HepG2 (cell line): Measurements from ENCODE around the gene ANO6. TPM values are rescaled to one million over a fixed set of nuclear protein-coding genes. Genes with fewer than 3 reads are reported as not detected.

ENCODE experiments used
- ATAC-seq: fragments of 200-7000 bp; cut with Tn5 transposase; 3 replicates; pipeline ENCODE4 v1.9.1; 2020; ENCODE audit warnings: mild to moderate bottlenecking, moderate library complexity
- BruUV-seq: library from RNA; stranded (reverse); fragments of 400-500 nt; replicated peaks from 2 replicates; lab custom pipeline; 2021; lab: Mats Ljungman, UMichigan
- CTCF ChIA-PET: fragments of 300-600 bp; formaldehyde crosslinking; extraction: SDS; loops from one replicate; lab custom pipeline; 2021; ENCODE audit warnings: low total read pairs, inconsistent platforms, low intra/inter-chr PET ratio; lab: Yijun Ruan, JAX
- POLR2A ChIA-PET: fragments of 350-600 bp; sonication (Branson Sonifier 250); formaldehyde crosslinking; loops from one replicate; lab custom pipeline; 2020; ENCODE audit warnings: antibody characterized with exemption, inconsistent platforms; lab: Yijun Ruan, JAX
- DNase-seq: peaks from one replicate; pipeline ENCODE4 v3.0.0-alpha.2; 2015; ENCODE audit warnings: low spot score
- FAIRE-seq: peaks from 3 replicates; lab custom pipeline; 2011; peaks lifted over from hg19 to GRCh38; lab: Jason Lieb, UNC
- H2AFZ ChIP-seq: one replicate; pipeline ENCODE4 v1.6.1; 2011; ENCODE audit warnings: low read length, inconsistent platforms
- H3K27ac ChIP-seq: fragments of 300-600 bp; 3 replicates; pipeline ENCODE4 v1.8.0; 2011; ENCODE audit warnings: mixed run types, mild to moderate bottlenecking, mixed read lengths, low read length, inconsistent platforms; ENCODE audit not compliant: insufficient read depth; ENCODE audit errors: extremely low read length
- H3K27me3 ChIP-seq, 2 experiments: fragments of 200-600 bp in 1 of 2; 2 replicates in 1 of 2; 3 replicates in 1 of 2; pipeline versions ENCODE4 v1.6.0 to v1.8.0; 2011; ENCODE audit warnings: low read length in 2 of 2, mild to moderate bottlenecking in 2 of 2, moderate library complexity in 2 of 2, inconsistent platforms in 1 of 2; ENCODE audit not compliant: insufficient read depth in 2 of 2, control insufficient read depth in 1 of 2
- H3K36me3 ChIP-seq, 2 experiments: fragments of 200-600 bp in 1 of 2; replicated peaks in 1 of 2; 2 replicates in 1 of 2; 3 replicates in 1 of 2; pipeline versions ENCODE4 v1.5.1 to v1.8.0; 2011; ENCODE audit warnings: low read length in 2 of 2, inconsistent platforms in 1 of 2; ENCODE audit not compliant: insufficient read depth in 2 of 2, control insufficient read depth in 1 of 2
- H3K4me1 ChIP-seq: 2 replicates; pipeline ENCODE4 v1.5.1; 2012; ENCODE audit warnings: low read length, inconsistent platforms; ENCODE audit not compliant: insufficient read depth
- H3K4me2 ChIP-seq: 2 replicates; pipeline ENCODE4 v1.6.0; 2011; ENCODE audit warnings: low read depth, low read length, inconsistent platforms
- H3K4me3 ChIP-seq, 3 experiments: fragments of 200-600 bp in 1 of 3; sonication (generic), shearing (Covaris generic) in 1 of 3; replicated peaks in 1 of 3; 2 replicates each; pipeline ENCODE4 v1.5.1; 2011 to 2016; ENCODE audit warnings: low read length in 3 of 3, inconsistent platforms in 2 of 3, low read depth in 2 of 3, mild to moderate bottlenecking in 2 of 3, control low read depth in 1 of 3, mixed read lengths in 1 of 3; ENCODE audit not compliant: insufficient read depth in 1 of 3
- H3K79me2 ChIP-seq: one replicate; pipeline ENCODE4 v1.6.1; 2011; ENCODE audit warnings: low read length, inconsistent platforms; ENCODE audit not compliant: insufficient read depth
- H3K9ac ChIP-seq: 2 replicates; pipeline ENCODE4 v1.6.0; 2011; ENCODE audit warnings: mild to moderate bottlenecking, low read depth, low read length, inconsistent platforms; ENCODE audit not compliant: insufficient read depth
- H3K9me3 ChIP-seq: 2 replicates; pipeline ENCODE4 v1.5.1; 2012; ENCODE audit warnings: mild to moderate bottlenecking, low read length
- H4K20me1 ChIP-seq: 2 replicates; pipeline ENCODE4 v1.6.0; 2011; ENCODE audit warnings: inconsistent platforms, mild to moderate bottlenecking, low read length, moderate library complexity; ENCODE audit not compliant: insufficient read depth
- RARG ChIP-seq: sonication (generic); formaldehyde crosslinking; IDR thresholded peaks from 2 replicates; pipeline ENCODE4 v1.4.0; 2020; ENCODE audit warnings: low read depth, mild to moderate bottlenecking, missing genetic modification reagents
- RNF219 ChIP-seq: sonication (generic); formaldehyde crosslinking; IDR thresholded peaks from 2 replicates; pipeline ENCODE4 v1.5.0; 2020; ENCODE audit warnings: mild to moderate bottlenecking, missing genetic modification reagents
- ZNF318 ChIP-seq: sonication (generic); formaldehyde crosslinking; IDR thresholded peaks from 2 replicates; pipeline ENCODE4 v1.4.0; 2020; ENCODE audit warnings: mild to moderate bottlenecking, missing genetic modification reagents
- ZNF432 ChIP-seq: sonication (generic); formaldehyde crosslinking; IDR thresholded peaks from 2 replicates; pipeline ENCODE4 v1.5.0; 2020; ENCODE audit warnings: missing genetic modification reagents, mild to moderate bottlenecking, borderline replicate concordance
- ZNF770 ChIP-seq: sonication (generic); formaldehyde crosslinking; IDR thresholded peaks from 2 replicates; pipeline ENCODE4 v1.5.0; 2020; ENCODE audit warnings: mild to moderate bottlenecking, missing genetic modification reagents
- ZNF850 ChIP-seq: sonication (generic); formaldehyde crosslinking; conservative IDR thresholded peaks from 2 replicates; pipeline ENCODE4 v1.9.0; 2021; ENCODE audit warnings: mild to moderate bottlenecking, missing genetic modification reagents
- ZSCAN5A ChIP-seq: sonication (generic); formaldehyde crosslinking; IDR thresholded peaks from 2 replicates; pipeline ENCODE4 v1.8.0; 2022; ENCODE audit warnings: mild to moderate bottlenecking, missing genetic modification reagents, borderline replicate concordance
- WGBS: methylation state at CpG from one replicate; pipeline ENCODE4 v1.1.6; 2017; ENCODE audit warnings: low lambda C conversion rate; 5-methylcytosine and 5-hydroxymethylcytosine counted together
- in situ Hi-C: cut with HindIII; loops from 2 replicates; pipeline ENCODE4 v1.10.0; 2017; ENCODE audit warnings: low pct_unique_long_range_greater_than_20kb; ENCODE audit not compliant: extremely low pct_ligation_motif_present
- intact Hi-C: fragments of 100-400 bp; cut with micrococcal nuclease; formaldehyde crosslinking; loops from one replicate; pipeline ENCODE4 v1.10.0; 2022; ENCODE audit not compliant: unreplicated experiment
- polyA plus RNA-seq, 8 experiments: library from polyadenylated mRNA; depleted of rRNA in 3 of 8; stranded (reverse) in 7 of 8; unstranded in 1 of 8; fragments of >200 nt; fragmentation: Illumina TruSeq in 4 of 8; extraction: Trizol in 4 of 8; gene quantifications; 2 replicates each; pipeline versions ENCODE4 v1.2.1 to v1.2.3, GENCODE V29; 2011 to 2016; ENCODE audit warnings: low read depth in 4 of 8, missing spikeins in 1 of 8, mixed read lengths in 1 of 8; ENCODE audit not compliant: insufficient read depth in 1 of 8
- total RNA-seq, 5 experiments: library from RNA; depleted of rRNA; stranded (reverse); fragments of >200 nt; fragmentation: Illumina TruSeq; extraction: Trizol; gene quantifications; 2 replicates each; pipeline ENCODE4 v1.2.3, GENCODE V29; 2016; ENCODE audit warnings: low read depth in 1 of 5

Gene ANO6
- total and polyA plus RNA-seq, 2 of the 13 experiments (the other 11 are each of a cell fraction or from before 2014, with no cell fraction given), result 37.8 to 57.1 TPM

GRCh38 chr12:45186762-45187161 lies 29.1 kb upstream of the ANO6 start:
- no peak for ATAC-seq
- Histone ChIP-seq H3K4me1 (peaks cover 31% of the 10 kb centered on the region), H3K27ac (no peak overlapping the region), H4K20me1 (no peaks in the 10 kb centered on the region), H3K9ac (no peak overlapping the region), H3K36me3 (no peaks in the 10 kb centered on the region), H2AFZ (no peak overlapping the region), H3K4me3 (no peak overlapping the region), H3K9me3 (no peaks in the 10 kb centered on the region), H3K79me2 (no peaks in the 10 kb centered on the region), H3K4me2 (no peak overlapping the region), H3K27me3 (no peaks in the 10 kb centered on the region)
- WGBS, result 92% methylated on average over 2 of the region's 2 CpGs
- intact Hi-C loops (no loop called here), in situ Hi-C loops (loop anchor here (25.0 kb wide), 1 partner anchor 551 kb away; the partner anchor contains the start of gene ARID2)
- ChIA-PET CTCF (no interaction called here), POLR2A (no interaction called here)
- BruUV-seq, result no TSS peak
- no peak for FAIRE-seq
- DNase-seq, result no peak
- TF ChIP-seq ZNF770 (CRISPR knock-in tag) (no peak), RNF219 (CRISPR knock-in tag) (no peak), ZSCAN5A (CRISPR knock-in tag) (no peak), ZNF432 (CRISPR knock-in tag) (no peak), RARG (CRISPR knock-in tag) (no peak), ZNF850 (no peak), ZNF318 (CRISPR knock-in tag) (no peak)
